CD4-positive, alpha-beta T cell treated with Interferon gamma for 1 hour (primary cell): Measurements from ENCODE around the gene TPO.

ENCODE experiments used
- DNase-seq: peaks from one replicate; pipeline ENCODE4 v3.0.0-alpha.2; 2020

The TPO gene

GRCh38 chr2:1453561-1453960, 40.3 kb downstream of the TPO start:
- DNase-seq = no peak

- DNase-seq = no peak
These were observed 41.1 kb downstream of the TPO start for GRCh38 chr2:1454346-1454745.

GRCh38 chr2:1455466-1455865, 42.2 kb downstream of the TPO start:
- no peak for DNase-seq

- no peak for DNase-seq
These were observed 45.2 kb downstream of the TPO start for GRCh38 chr2:1458432-1458831.

GRCh38 chr2:1459727-1460126, 46.5 kb downstream of the TPO start:
- no peak for DNase-seq

- DNase-seq = no peak
These were observed 47.7 kb downstream of the TPO start for GRCh38 chr2:1460851-1461418.

GRCh38 chr2:1461507-1462390, 48.5 kb downstream of the TPO start:
- no peak for DNase-seq

GRCh38 chr2:1462994-1463393, 49.7 kb downstream of the TPO start:
- DNase-seq = no peak

GRCh38 chr2:1472350-1472749, 59.1 kb downstream of the TPO start:
- no peak for DNase-seq

GRCh38 chr2:1476617-1477195, 63.4 kb downstream of the TPO start:
- DNase-seq = no peak

- DNase-seq = no peak
These were observed 64.2 kb downstream of the TPO start for GRCh38 chr2:1477196-1478040.

GRCh38 chr2:1478311-1479305, 65.3 kb downstream of the TPO start:
- DNase-seq = no peak

GRCh38 chr2:1479346-1479745, 66.1 kb downstream of the TPO start:
- DNase-seq = no peak

GRCh38 chr2:1480671-1481076, 67.4 kb downstream of the TPO start:
- no peak for DNase-seq

- DNase-seq = no peak
These were observed 68.4 kb downstream of the TPO start for GRCh38 chr2:1481406-1482252.

GRCh38 chr2:1482253-1482675, 69.0 kb downstream of the TPO start:
- no peak for DNase-seq

- DNase-seq = no peak
These were observed 69.7 kb downstream of the TPO start for GRCh38 chr2:1482981-1483380.

- no peak for DNase-seq
These were observed 70.3 kb downstream of the TPO start for GRCh38 chr2:1483551-1483950.

- no peak for DNase-seq
These were observed 71.0 kb downstream of the TPO start for GRCh38 chr2:1484131-1484884.

GRCh38 chr2:1486670-1487069, 73.4 kb downstream of the TPO start:
- DNase-seq = no peak
